CD4-positive, CD25-positive, alpha-beta regulatory T cell (primary cell): ENCODE measurements around the gene YBX2. TPM values are rescaled to one million over a fixed set of nuclear protein-coding genes. Genes with fewer than 3 reads are reported as not detected.

Experiments
- ATAC-seq, 2 donors: fragments of 150-1000 bp; cut with Tn5 transposase; one replicate each; pipeline ENCODE4 v1.10.0; 2021; ENCODE audit warnings: low read depth in 2 of 2, moderate number of reproducible peaks in 2 of 2, moderate library complexity in 1 of 2
- DNase-seq, 3 donors: peaks; one replicate each; pipeline versions ENCODE4 v3.0.0 to v3.0.0-alpha.2; 2012 to 2022; ENCODE audit warnings: mixed read lengths in 1 of 3
- H3K27ac ChIP-seq: one replicate; pipeline ENCODE4 v1.7.0; 2013; ENCODE audit warnings: mild to moderate bottlenecking, low read length; ENCODE audit not compliant: insufficient read depth, poor library complexity, severe bottlenecking
- H3K27me3 ChIP-seq: one replicate; pipeline ENCODE4 v1.7.0; 2013; ENCODE audit warnings: low read length; ENCODE audit not compliant: control insufficient read depth, insufficient read depth
- H3K36me3 ChIP-seq: one replicate; pipeline ENCODE4 v1.7.0; 2013; ENCODE audit warnings: mild to moderate bottlenecking, low read length, moderate library complexity; ENCODE audit not compliant: control insufficient read depth, insufficient read depth
- H3K4me1 ChIP-seq: 2 replicates; pipeline ENCODE4 v1.7.0; 2013; ENCODE audit warnings: mild to moderate bottlenecking, low read length; ENCODE audit not compliant: insufficient read depth, control insufficient read depth, poor library complexity, severe bottlenecking
- H3K4me3 ChIP-seq: one replicate; pipeline ENCODE4 v1.7.0; 2013; ENCODE audit warnings: low read depth, mild to moderate bottlenecking, low read length, moderate library complexity
- H3K9me3 ChIP-seq, 2 experiments: 1 replicate in 1 of 2; 2 replicates in 1 of 2; pipeline ENCODE4 v1.7.0; 2013; ENCODE audit warnings: low read length in 2 of 2, mild to moderate bottlenecking in 1 of 2, moderate library complexity in 1 of 2; ENCODE audit not compliant: control insufficient read depth in 2 of 2
- H3K27ac Mint-ChIP-seq, 3 donors: one replicate each; pipeline ENCODE4 v1.8.0; 2020 to 2022; ENCODE audit warnings: mild to moderate bottlenecking in 3 of 3, mixed read lengths in 3 of 3, moderate library complexity in 2 of 3
- H3K27me3 Mint-ChIP-seq: one replicate; pipeline ENCODE4 v1.8.0; 2022; ENCODE audit warnings: mild to moderate bottlenecking, mixed read lengths
- H3K36me3 Mint-ChIP-seq: one replicate; pipeline ENCODE4 v1.8.0; 2020; ENCODE audit warnings: mixed read lengths
- H3K4me1 Mint-ChIP-seq, 4 donors: one replicate each; pipeline ENCODE4 v1.8.0; 2020 to 2022; ENCODE audit warnings: mixed read lengths in 4 of 4, mild to moderate bottlenecking in 1 of 4
- H3K4me3 Mint-ChIP-seq, 4 donors: one replicate each; pipeline ENCODE4 v1.8.0; 2020 to 2022; ENCODE audit warnings: mild to moderate bottlenecking in 4 of 4, mixed read lengths in 4 of 4, moderate library complexity in 3 of 4
- H3K9me3 Mint-ChIP-seq, 7 donors: one replicate each; pipeline ENCODE4 v1.8.0; 2020 to 2022; ENCODE audit warnings: mixed read lengths in 7 of 7, mild to moderate bottlenecking in 3 of 7, moderate library complexity in 2 of 7
- polyA plus RNA-seq, 4 donors: library from polyadenylated mRNA; unstranded; fragments of 300-500 nt; fragmentation: Illumina TruSeq; gene quantifications; one replicate each; pipeline ENCODE4 v1.2.3, GENCODE V29; 2021
- total RNA-seq: library from RNA; stranded (reverse); gene quantifications from one replicate; pipeline ENCODE4 v1.2.3, GENCODE V29; 2022

YBX2 gene
- total and polyA plus RNA-seq, 5 donors from 2014 or later: not detected

- H3K27me3 Mint-ChIP-seq: peaks cover 63% of the 10 kb centered on the region
- Histone ChIP-seq H3K4me1 (peaks cover 21% of the 10 kb centered on the region), H3K27me3 (peaks cover 2% of the 10 kb centered on the region), H3K27ac (no peak overlapping the region), H3K9me3 (no peaks in the 10 kb centered on the region), H3K4me3 (no peak overlapping the region), H3K36me3 (no peaks in the 10 kb centered on the region)
- no peak overlapping the region for H3K27ac Mint-ChIP-seq
- peak overlapping the region in 1 of 4 donors; percentile 59 for H3K4me3 Mint-ChIP-seq
- DNase-seq (no peak), ATAC-seq (no peak)
- peaks cover 0 to 31% (median 12%) of the 10 kb centered on the region in 4 donors for H3K4me1 Mint-ChIP-seq
- no peaks in the 10 kb centered on the region for H3K36me3 Mint-ChIP-seq
- peaks cover 0 to 1% (median 0%) of the 10 kb centered on the region in 7 donors for H3K9me3 Mint-ChIP-seq
Measured at GRCh38 chr17:7283471-7284216, 10.8 kb downstream of the YBX2 start.

- H3K4me1 ChIP-seq: peaks cover 21% of the 10 kb centered on the region
- Mint-ChIP-seq H3K9me3 (peaks cover 0 to 1% (median 0%) of the 10 kb centered on the region in 7 donors), H3K27me3 (peaks cover 55% of the 10 kb centered on the region), H3K36me3 (no peaks in the 10 kb centered on the region), H3K4me1 (peaks cover 0 to 31% (median 12%) of the 10 kb centered on the region in 4 donors), H3K27ac (no peak overlapping the region), H3K4me3 (peak overlapping the region in 3 of 4 donors; percentile 47 to 59 (median 50))
- DNase-seq (no peak), ATAC-seq (no peak)
- H3K36me3 ChIP-seq: no peaks in the 10 kb centered on the region
- H3K9me3 ChIP-seq: no peaks in the 10 kb centered on the region
- no peak overlapping the region for H3K27ac ChIP-seq
- no peak overlapping the region for H3K4me3 ChIP-seq
- peaks cover 2% of the 10 kb centered on the region for H3K27me3 ChIP-seq
Measured at GRCh38 chr17:7282752-7283321, 11.6 kb downstream of the YBX2 start.

GRCh38 chr17:7281953-7282751 is 12.3 kb downstream of the YBX2 start:
- Histone ChIP-seq H3K9me3 (no peaks in the 10 kb centered on the region), H3K27ac (no peak overlapping the region), H3K4me1 (peaks cover 21% of the 10 kb centered on the region), H3K4me3 (no peak overlapping the region), H3K27me3 (peaks cover 2% of the 10 kb centered on the region), H3K36me3 (no peaks in the 10 kb centered on the region)
- no peak for ATAC-seq
- Mint-ChIP-seq H3K4me3 (peak overlapping the region; percentile 46 to 85 (median 70)), H3K27ac (no peak overlapping the region), H3K36me3 (no peaks in the 10 kb centered on the region), H3K9me3 (peaks cover 0 to 1% (median 0%) of the 10 kb centered on the region in 7 donors), H3K4me1 (peaks cover 0 to 31% (median 12%) of the 10 kb centered on the region in 4 donors), H3K27me3 (peaks cover 53% of the 10 kb centered on the region)
- DNase-seq: no peak

- peaks cover 51% of the 10 kb centered on the region for H3K27me3 Mint-ChIP-seq
Measured at GRCh38 chr17:7281074-7281952, 13.1 kb downstream of the YBX2 start, which contains the start of gene SLC2A4. SLC2A4 (plus strand) TSS chr17:7281718; CDS start chr17:7281935, 217 bp downstream.

GRCh38 chr17:7280519-7281073 is 13.8 kb downstream of the YBX2 start:
- Histone ChIP-seq H3K9me3 (no peaks in the 10 kb centered on the region), H3K36me3 (no peaks in the 10 kb centered on the region), H3K27me3 (no peaks in the 10 kb centered on the region), H3K4me3 (peak overlapping the region; percentile 48), H3K4me1 (peaks cover 21% of the 10 kb centered on the region), H3K27ac (no peak overlapping the region)
- DNase-seq (peak; percentile 76 to 86 (median 85)), ATAC-seq (peak; percentile 89 to 91)
- no peaks in the 10 kb centered on the region for H3K36me3 Mint-ChIP-seq
- H3K9me3 Mint-ChIP-seq: no peaks in the 10 kb centered on the region
- H3K27me3 Mint-ChIP-seq: peaks cover 49% of the 10 kb centered on the region
- peak overlapping the region; percentile 82 to 87 (median 86) for H3K4me3 Mint-ChIP-seq
- peaks cover 0 to 31% (median 12%) of the 10 kb centered on the region in 4 donors for H3K4me1 Mint-ChIP-seq
- H3K27ac Mint-ChIP-seq: peak overlapping the region in 1 of 3 donors; percentile 73

More at GRCh38 chr17:7281074-7281952, 13.1 kb downstream of the YBX2 start, which contains the start of gene SLC2A4:
- no peaks in the 10 kb centered on the region for H3K36me3 ChIP-seq
- H3K4me1 ChIP-seq: peaks cover 21% of the 10 kb centered on the region
- ATAC-seq: peak; percentile 46 to 61
- peak within 1 kb of the TSS; percentile 48 for H3K4me3 ChIP-seq
- H3K27ac ChIP-seq: no peak within 1 kb of the TSS
- no peaks in the 10 kb centered on the region for H3K36me3 Mint-ChIP-seq
- peaks cover 2% of the 10 kb centered on the region for H3K27me3 ChIP-seq
- peak within 1 kb of the TSS; percentile 82 to 87 (median 86) for H3K4me3 Mint-ChIP-seq
- peaks cover 0 to 31% (median 12%) of the 10 kb centered on the region in 4 donors for H3K4me1 Mint-ChIP-seq
- peak; percentile 60 to 82 (median 71) for DNase-seq
- H3K27ac Mint-ChIP-seq: peak within 1 kb of the TSS in 1 of 3 donors; percentile 73
- H3K9me3 Mint-ChIP-seq: peaks cover 0 to under 1% (median 0%) of the 10 kb centered on the region in 7 donors
- no peaks in the 10 kb centered on the region for H3K9me3 ChIP-seq

- Histone ChIP-seq H3K27ac (no peak overlapping the region), H3K4me3 (no peak overlapping the region), H3K9me3 (no peaks in the 10 kb centered on the region), H3K36me3 (no peaks in the 10 kb centered on the region), H3K4me1 (peaks cover 21% of the 10 kb centered on the region), H3K27me3 (no peaks in the 10 kb centered on the region)
- Mint-ChIP-seq H3K4me3 (peak overlapping the region in 1 of 4 donors; percentile 86), H3K9me3 (no peaks in the 10 kb centered on the region), H3K27ac (no peak overlapping the region), H3K27me3 (peaks cover 50% of the 10 kb centered on the region), H3K4me1 (peaks cover 0 to 31% (median 12%) of the 10 kb centered on the region in 4 donors), H3K36me3 (no peaks in the 10 kb centered on the region)
- ATAC-seq: no peak
- DNase-seq: no peak
Measured at GRCh38 chr17:7279448-7279847, 15.0 kb downstream of the YBX2 start.
